Measurements from ENCODE around the gene GNA12. TPM values are rescaled to one million over a fixed set of nuclear protein-coding genes. Genes with fewer than 3 reads are reported as not detected.
A peak's percentile ranks its signal among the peaks of the same experiment; 100 is the strongest.
"Not testable (repeated sequence)": the region's sequence is repeated elsewhere in the genome, so short reads cannot be mapped to it uniquely, and the experiment has no call there.

The GNA12 gene
- total RNA-seq, 1 donor from 2014 or later = 43.0 TPM

GRCh38 chr7:2681929-2682799 lies 161.9 kb downstream of the GNA12 start:
- Histone ChIP-seq H3K4me3 (no peak overlapping the region), H3K36me3 (no peaks in the 10 kb centered on the region), H3K4me1 (peaks cover 4% of the 10 kb centered on the region), H3K27me3 (ENCODE audit: low read depth) (peaks cover 69% of the 10 kb centered on the region), H3K27ac (replicated peaks) (no peak overlapping the region), H3K9me3 (replicated peaks) (peaks cover 3% of the 10 kb centered on the region)
- DNase-seq = no peak
- intact Hi-C loops (cut with micrococcal nuclease) = loop anchor here (5.0 kb wide), 1 partner anchor 115 kb away; no protein-coding TSS in a partner anchor
- no peak for TF ChIP-seq CTCF (IDR thresholded peaks at IDR 0.05; ENCODE audit: borderline replicate concordance)

- no peaks in the 10 kb centered on the region for H3K36me3 ChIP-seq
- DNase-seq = peak; percentile 84
- peaks cover 56% of the 10 kb centered on the region for H3K27me3 ChIP-seq (ENCODE audit: low read depth)
- peaks cover 3% of the 10 kb centered on the region for H3K9me3 ChIP-seq (replicated peaks)
- peaks cover 4% of the 10 kb centered on the region for H3K4me1 ChIP-seq
- intact Hi-C loops (cut with micrococcal nuclease) = loop anchor here (5.0 kb wide), 1 partner anchor 114 kb away; no protein-coding TSS in a partner anchor
- peak; percentile 84 for TF ChIP-seq CTCF (IDR thresholded peaks at IDR 0.05; ENCODE audit: borderline replicate concordance)
- H3K4me3 ChIP-seq = no peak overlapping the region
- H3K27ac ChIP-seq (replicated peaks) = no peak overlapping the region
Observed at GRCh38 chr7:2680792-2681490, 163.2 kb downstream of the GNA12 start.

- H3K4me1 ChIP-seq = peaks cover 4% of the 10 kb centered on the region
- H3K36me3 ChIP-seq = no peaks in the 10 kb centered on the region
- H3K27me3 ChIP-seq (ENCODE audit: low read depth) = peaks cover 50% of the 10 kb centered on the region
- no peak overlapping the region for H3K27ac ChIP-seq (replicated peaks)
- DNase-seq = no peak
- intact Hi-C loops (cut with micrococcal nuclease) = loop anchor here (5.0 kb wide), 1 partner anchor 113 kb away; no protein-coding TSS in a partner anchor
- TF ChIP-seq CTCF (IDR thresholded peaks at IDR 0.05; ENCODE audit: borderline replicate concordance) = no peak
- peaks cover 6% of the 10 kb centered on the region for H3K9me3 ChIP-seq (replicated peaks)
- H3K4me3 ChIP-seq = no peak overlapping the region
Observed at GRCh38 chr7:2680256-2680655, 163.9 kb downstream of the GNA12 start.

GRCh38 chr7:2679135-2680127 lies 164.7 kb downstream of the GNA12 start:
- not testable (repeated sequence) for H3K4me1 ChIP-seq; H3K36me3 ChIP-seq; H3K27ac ChIP-seq (replicated peaks); H3K9me3 ChIP-seq (replicated peaks); H3K4me3 ChIP-seq; DNase-seq
- peaks cover 41% of the 10 kb centered on the region for H3K27me3 ChIP-seq (ENCODE audit: low read depth)
- intact Hi-C loops (cut with micrococcal nuclease) = loop anchor here (5.0 kb wide), 1 partner anchor 112 kb away; no protein-coding TSS in a partner anchor

GRCh38 chr7:2678454-2678853 lies 165.7 kb downstream of the GNA12 start:
- H3K36me3 ChIP-seq; intact Hi-C loops (cut with micrococcal nuclease); DNase-seq; H3K4me3 ChIP-seq; H3K9me3 ChIP-seq (replicated peaks); H3K27ac ChIP-seq (replicated peaks); H3K4me1 ChIP-seq: not testable (repeated sequence)
- H3K27me3 ChIP-seq (ENCODE audit: low read depth) = peaks cover 36% of the 10 kb centered on the region

Other genes with a start within 250 kb of the GNA12 start
- gene TTYH3, start 212.3 kb downstream of the GNA12 start, total RNA-seq = 10.9 TPM
- 0.11 TPM for gene AMZ1, start 156.1 kb downstream of the GNA12 start, total RNA-seq
- 0.16 TPM for gene CARD11, start 199.6 kb upstream of the GNA12 start, total RNA-seq